ENCODE data around the gene RNF150. TPM values are rescaled to one million over a fixed set of nuclear protein-coding genes. Genes with fewer than 3 reads are reported as not detected.

Gene RNF150
- total and polyA plus RNA-seq, 4 donors: 0.27 to 1.4 (median 0.81) TPM

DNA sequence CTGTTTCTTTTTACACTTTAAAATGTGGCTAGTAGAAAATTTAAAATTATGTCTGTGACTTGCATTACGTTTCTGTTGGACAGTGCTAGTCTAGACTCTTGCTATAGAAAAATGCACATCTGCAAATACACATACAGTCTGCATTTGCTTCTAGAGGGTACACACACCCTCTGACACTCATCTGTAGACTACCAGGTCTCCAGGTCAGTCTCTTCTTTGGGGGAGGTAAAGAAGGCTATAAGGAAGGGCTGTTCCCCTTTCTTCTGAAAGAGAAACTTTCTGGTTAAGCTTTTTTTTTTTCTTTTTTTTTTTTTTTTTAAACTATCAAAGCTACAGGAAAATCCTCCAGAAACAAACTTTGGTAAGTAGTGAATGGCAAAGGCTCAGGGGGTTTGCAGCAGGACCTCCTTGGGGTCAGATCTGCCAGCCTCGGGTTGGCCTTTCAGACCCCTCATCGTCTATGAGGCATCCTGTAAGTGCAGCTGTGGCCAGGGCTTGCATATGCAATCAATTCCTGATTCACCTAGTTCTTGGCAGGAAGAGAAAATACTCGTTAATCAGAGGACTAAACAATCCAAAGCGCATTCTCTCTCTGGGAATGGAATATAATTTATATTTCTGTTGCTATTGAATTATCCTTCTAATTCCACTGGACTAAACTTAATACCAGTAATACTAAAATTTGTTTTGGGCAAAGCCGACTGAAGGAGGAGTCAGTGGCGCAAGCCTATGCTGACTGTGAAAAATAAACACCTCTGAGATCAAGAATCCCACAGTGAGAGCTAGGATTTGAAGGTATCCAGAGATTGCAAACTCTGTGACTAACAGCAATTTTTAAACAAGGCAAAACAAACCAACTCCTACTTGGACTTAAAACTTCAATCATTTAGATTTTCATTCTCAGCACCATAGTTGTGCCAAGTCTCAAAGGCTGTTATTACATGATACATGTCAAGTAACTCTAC is 267.7 kb downstream of the RNF150 start:
- Histone ChIP-seq H3K9ac (ENCODE audit: low read depth in 1 of 2, low read length in 2 of 2) (no peak overlapping the region), H3K27ac (ENCODE audit: low read depth in 1 of 2, low read length in 2 of 2) (no peak overlapping the region)
- 74% methylated on average over 7 of the region's 7 CpGs for WGBS

More for the DNA sequence above, 267.7 kb downstream of the RNF150 start:
- Histone ChIP-seq H3K36me3 (ENCODE audit: control insufficient read depth in 4 of 4, insufficient read depth in 3 of 4, low read depth in 1 of 4, low read length in 3 of 4) (no peaks in the 10 kb centered on the region), H3K27me3 (ENCODE audit: control insufficient read depth in 4 of 4, insufficient read depth in 4 of 4, low read length in 3 of 4) (peaks cover 0 to 5% (median 2%) of the 10 kb centered on the region in 4 donors), H3K4me1 (ENCODE audit: control insufficient read depth in 4 of 4, insufficient read depth in 4 of 4, low read length in 3 of 4) (no peaks in the 10 kb centered on the region), H3K4me3 (ENCODE audit: low read depth in 1 of 3, low read length in 3 of 3) (no peak overlapping the region), H3K9me3 (ENCODE audit: control insufficient read depth in 4 of 4, low read length in 3 of 4) (no peaks in the 10 kb centered on the region)
- DNase-seq (ENCODE audit: low spot score): no peak
- TF ChIP-seq FOXA1 (IDR thresholded peaks at IDR 0.05) (no peak), YY1 (IDR thresholded peaks at IDR 0.05) (no peak), REST (IDR thresholded peaks at IDR 0.05) (no peak), RXRA (IDR thresholded peaks at IDR 0.05) (no peak), GABPA (IDR thresholded peaks at IDR 0.05 in 1 of 2, conservative IDR thresholded peaks at IDR 0.05 in 1 of 2) (no peak), CTCF (IDR thresholded peaks at IDR 0.05; ENCODE audit: low read depth, low read length, missing input control) (no peak), ATF3 (IDR thresholded peaks at IDR 0.05) (no peak), SP1 (IDR thresholded peaks at IDR 0.05) (no peak), JUND (IDR thresholded peaks at IDR 0.05) (no peak), RAD21 (IDR thresholded peaks at IDR 0.05) (no peak), TAF1 (conservative IDR thresholded peaks at IDR 0.05) (no peak), NR2F2 (IDR thresholded peaks at IDR 0.05) (no peak), HNF4G (IDR thresholded peaks at IDR 0.05) (no peak), FOXA2 (IDR thresholded peaks at IDR 0.05) (no peak), HNF4A (conservative IDR thresholded peaks at IDR 0.05) (no peak), EGR1 (IDR thresholded peaks at IDR 0.05; ENCODE audit: low read depth in 2 of 2) (no peak)
- TF ChIP-seq, protein P1, sequence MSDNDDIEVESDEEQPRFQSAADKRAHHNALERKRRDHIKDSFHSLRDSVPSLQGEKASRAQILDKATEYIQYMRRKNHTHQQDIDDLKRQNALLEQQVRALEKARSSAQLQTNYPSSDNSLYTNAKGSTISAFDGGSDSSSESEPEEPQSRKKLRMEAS (IDR thresholded peaks at IDR 0.05): no peak
- TF ChIP-seq, protein P2, sequence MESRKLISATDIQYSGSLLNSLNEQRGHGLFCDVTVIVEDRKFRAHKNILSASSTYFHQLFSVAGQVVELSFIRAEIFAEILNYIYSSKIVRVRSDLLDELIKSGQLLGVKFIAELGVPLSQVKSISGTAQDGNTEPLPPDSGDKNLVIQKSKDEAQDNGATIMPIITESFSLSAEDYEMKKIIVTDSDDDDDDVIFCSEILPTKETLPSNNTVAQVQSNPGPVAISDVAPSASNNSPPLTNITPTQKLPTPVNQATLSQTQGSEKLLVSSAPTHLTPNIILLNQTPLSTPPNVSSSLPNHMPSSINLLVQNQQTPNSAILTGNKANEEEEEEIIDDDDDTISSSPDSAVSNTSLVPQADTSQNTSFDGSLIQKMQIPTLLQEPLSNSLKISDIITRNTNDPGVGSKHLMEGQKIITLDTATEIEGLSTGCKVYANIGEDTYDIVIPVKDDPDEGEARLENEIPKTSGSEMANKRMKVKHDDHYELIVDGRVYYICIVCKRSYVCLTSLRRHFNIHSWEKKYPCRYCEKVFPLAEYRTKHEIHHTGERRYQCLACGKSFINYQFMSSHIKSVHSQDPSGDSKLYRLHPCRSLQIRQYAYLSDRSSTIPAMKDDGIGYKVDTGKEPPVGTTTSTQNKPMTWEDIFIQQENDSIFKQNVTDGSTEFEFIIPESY (IDR thresholded peaks at IDR 0.05): no peak
